HCT116 (cell line): ENCODE measurements around the gene CHRNB1. TPM values are rescaled to one million over a fixed set of nuclear protein-coding genes. Genes with fewer than 3 reads are reported as not detected.

Experiments
- ATAC-seq: fragments of 200-7000 bp; cut with Tn5 transposase; 2 replicates; pipeline ENCODE4 v1.9.1; 2020; ENCODE audit warnings: mild to moderate bottlenecking, moderate library complexity
- BruUV-seq: library from RNA; stranded (reverse); fragments of 400-500 nt; replicated peaks from 2 replicates; lab custom pipeline; 2021; lab: Mats Ljungman, UMichigan
- CTCF ChIA-PET: fragments of 300-600 bp; sonication (Branson Sonifier 250); formaldehyde crosslinking; loops from one replicate; lab custom pipeline; 2021; ENCODE audit warnings: antibody characterized with exemption; lab: Charles Lee
- POLR2A ChIA-PET: fragments of 300-600, 350-600 bp; sonication (Branson Sonifier 250); formaldehyde crosslinking; loops from one replicate; lab custom pipeline; 2021; ENCODE audit warnings: antibody characterized with exemption; lab: Charles Lee
- RAD21 ChIA-PET, 2 experiments: fragments of 300-600 bp; sonication (Branson Sonifier 250); formaldehyde crosslinking; loops; one replicate each; lab custom pipeline; 2023; ENCODE audit warnings: low total read pairs in 2 of 2; ENCODE audit not compliant: uncharacterized antibody in 2 of 2, unreplicated experiment in 2 of 2, low non-redundant PET in 1 of 2; lab: Charles Lee
- DNase-seq: peaks from one replicate; pipeline ENCODE4 v3.0.0-alpha.2; 2010; ENCODE audit warnings: low read depth, low spot score
- H2AFZ ChIP-seq: fragments of 200-600 bp; shearing (Covaris generic), sonication (generic); 2 replicates; pipeline ENCODE4 v1.6.1; 2017; ENCODE audit warnings: low read depth, mixed run types, mixed read lengths, antibody characterized with exemption, low read length; ENCODE audit not compliant: poor library complexity, severe bottlenecking
- H3K27ac ChIP-seq: 2 replicates; pipeline ENCODE4 v1.5.1; 2012; ENCODE audit warnings: low read depth, low read length
- H3K27me3 ChIP-seq: fragments of 200-600 bp; sonication (generic); 2 replicates; pipeline ENCODE4 v1.6.1; 2016; ENCODE audit warnings: mixed run types, low read length, mixed read lengths; ENCODE audit not compliant: insufficient read depth
- H3K36me3 ChIP-seq, 2 experiments: fragments of 200-500 bp in 1 of 2; fragments of 200-600 bp in 1 of 2; sonication (Bioruptor generic) in 1 of 2; sonication (generic) in 1 of 2; 2 replicates each; pipeline versions ENCODE4 v1.5.1 to v1.6.1; 2014 to 2016; ENCODE audit warnings: low read length in 2 of 2, inconsistent platforms in 1 of 2, mixed read lengths in 1 of 2, mixed run types in 1 of 2; ENCODE audit not compliant: insufficient read depth in 2 of 2, control insufficient read depth in 1 of 2
- H3K4me1 ChIP-seq, 2 experiments: fragments of 200-600 bp in 1 of 2; sonication (generic) in 1 of 2; 2 replicates each; pipeline versions ENCODE4 v1.5.1 to v1.6.1; 2012 to 2017; ENCODE audit warnings: low read length in 2 of 2, inconsistent platforms in 1 of 2, mild to moderate bottlenecking in 1 of 2, mixed read lengths in 1 of 2, mixed run types in 1 of 2, moderate library complexity in 1 of 2; ENCODE audit not compliant: insufficient read depth in 2 of 2, control insufficient read depth in 1 of 2
- H3K4me2 ChIP-seq: fragments of 200-600 bp; sonication (generic); 2 replicates; pipeline ENCODE4 v1.6.1; 2017; ENCODE audit warnings: mixed run types, low read length, mixed read lengths
- H3K4me3 ChIP-seq, 2 experiments: fragments of 200-600 bp in 1 of 2; sonication (generic) in 1 of 2; replicated peaks in 1 of 2; 2 replicates each; pipeline ENCODE4 v1.5.1; 2011 to 2016; ENCODE audit warnings: low read length in 2 of 2, control low read depth in 1 of 2, low read depth in 1 of 2, mild to moderate bottlenecking in 1 of 2, mixed read lengths in 1 of 2, mixed run types in 1 of 2
- H3K79me2 ChIP-seq: fragments of 200-600 bp; sonication (generic); 2 replicates; pipeline ENCODE4 v1.6.1; 2017; ENCODE audit warnings: mild to moderate bottlenecking, mixed run types, low read length, moderate library complexity, mixed read lengths; ENCODE audit not compliant: insufficient read depth
- H3K9ac ChIP-seq: fragments of 200-600 bp; sonication (generic); 2 replicates; pipeline ENCODE4 v1.6.1; 2016; ENCODE audit warnings: low read length, mixed read lengths
- H3K9me2 ChIP-seq: fragments of 200-600 bp; sonication (generic), shearing (Covaris generic); 2 replicates; pipeline ENCODE4 v1.6.1; 2017; ENCODE audit warnings: mixed run types, mild to moderate bottlenecking, moderate library complexity; ENCODE audit not compliant: insufficient read depth
- H3K9me3 ChIP-seq, 2 experiments: fragments of 200-500 bp in 1 of 2; fragments of 200-600 bp in 1 of 2; sonication (Bioruptor generic) in 1 of 2; sonication (generic) in 1 of 2; 2 replicates each; pipeline ENCODE4 v1.6.1; 2014 to 2017; ENCODE audit warnings: low read length in 2 of 2, mixed read lengths in 2 of 2, inconsistent platforms in 1 of 2, low read depth in 1 of 2, mild to moderate bottlenecking in 1 of 2, mixed run types in 1 of 2, moderate library complexity in 1 of 2; ENCODE audit not compliant: control insufficient read depth in 1 of 2, insufficient read depth in 1 of 2
- H4K20me1 ChIP-seq: fragments of 200-600 bp; sonication (generic), shearing (Covaris generic); 2 replicates; pipeline ENCODE4 v1.6.1; 2017; ENCODE audit warnings: mixed run types, mild to moderate bottlenecking, moderate library complexity; ENCODE audit not compliant: insufficient read depth
- CBX3 ChIP-seq: IDR thresholded peaks from 2 replicates; pipeline ENCODE4 v1.6.1; 2012; ENCODE audit warnings: low read depth
- ELF1 ChIP-seq: IDR thresholded peaks from 2 replicates; pipeline ENCODE4 v1.6.1; 2012; ENCODE audit warnings: low read depth, borderline replicate concordance
- EZH2phosphoT487 ChIP-seq: fragments of 200-600 bp; IDR thresholded peaks from 2 replicates; pipeline ENCODE4 v1.6.1; 2018; ENCODE audit warnings: antibody characterized with exemption, borderline replicate concordance
- FOSL1 ChIP-seq: IDR thresholded peaks from 2 replicates; pipeline ENCODE4 v1.6.1; 2012; ENCODE audit warnings: low read depth
- JUND ChIP-seq: IDR thresholded peaks from 2 replicates; pipeline ENCODE4 v1.6.1; 2012
- POLR2A ChIP-seq: IDR thresholded peaks from 2 replicates; pipeline ENCODE4 v1.7.0; 2011; ENCODE audit warnings: borderline replicate concordance; ENCODE audit not compliant: insufficient read depth, insufficient read length; ENCODE audit errors: extremely low read depth
- POLR2AphosphoS5 ChIP-seq: IDR thresholded peaks from 2 replicates; pipeline ENCODE4 v1.6.1; 2011; ENCODE audit warnings: mild to moderate bottlenecking, low read depth, low read length, moderate library complexity
- RAD21 ChIP-seq: IDR thresholded peaks from 2 replicates; pipeline ENCODE4 v1.6.1; 2012; ENCODE audit warnings: low read depth, mild to moderate bottlenecking
- SP1 ChIP-seq: IDR thresholded peaks from 2 replicates; pipeline ENCODE4 v1.6.1; 2012; ENCODE audit warnings: low read depth
- SRF ChIP-seq: IDR thresholded peaks from 2 replicates; pipeline ENCODE4 v1.6.1; 2012; ENCODE audit warnings: low read depth
- TCF7L2 ChIP-seq: IDR thresholded peaks from 2 replicates; pipeline ENCODE4 v1.7.0; 2011; ENCODE audit warnings: borderline replicate concordance, inconsistent platforms; ENCODE audit not compliant: insufficient read depth, insufficient read length; ENCODE audit errors: extremely low read depth
- YY1 ChIP-seq: IDR thresholded peaks from 2 replicates; pipeline ENCODE4 v1.6.1; 2011; ENCODE audit warnings: low read length, low read depth, moderate library complexity, mild to moderate bottlenecking; ENCODE audit not compliant: insufficient replicate concordance; ENCODE audit errors: extremely low read depth
- ZFX ChIP-seq: fragments of 450-650 bp; IDR thresholded peaks from 2 replicates; pipeline ENCODE4 v1.6.1; 2017
- ZNF274 ChIP-seq: fragments of 200-500 bp; sonication (Bioruptor generic); IDR thresholded peaks from 2 replicates; pipeline ENCODE4 v1.6.1; 2014; ENCODE audit warnings: mild to moderate bottlenecking, low read depth, low read length, inconsistent platforms
- intact Hi-C: fragments of 100-400 bp; cut with micrococcal nuclease; formaldehyde crosslinking; loops from 2 replicates; pipeline ENCODE4 v1.10.0; 2022
- total RNA-seq: library from RNA; stranded (reverse); gene quantifications from one replicate; pipeline ENCODE4 v1.2.1, GENCODE V29; 2021; ENCODE audit not compliant: unreplicated experiment
- TF ChIP-seq, protein P1 (sequence below): IDR thresholded peaks from 2 replicates; pipeline ENCODE4 v1.6.1; 2012
- TF ChIP-seq, protein P2 (sequence below): IDR thresholded peaks from 2 replicates; pipeline ENCODE4 v1.6.1; 2011; ENCODE audit warnings: mild to moderate bottlenecking, low read length, moderate library complexity; ENCODE audit not compliant: insufficient replicate concordance; ENCODE audit errors: extremely low read depth
- TF ChIP-seq, protein P3 (sequence below): IDR thresholded peaks from 2 replicates; pipeline ENCODE4 v1.6.1; 2012; ENCODE audit warnings: low read depth

Gene CHRNB1
- total RNA-seq, 1 experiment from 2014 or later, result 10.4 TPM

- BruUV-seq, result no TSS peak
- no peak overlapping the region for H3K4me2 ChIP-seq
- no peak overlapping the region for H3K27ac ChIP-seq
- H3K9ac ChIP-seq, result no peak overlapping the region
- intact Hi-C loops, result no loop called here
- DNase-seq (no peak), ATAC-seq (no peak)
- no peaks in the 10 kb centered on the region for H3K27me3 ChIP-seq
- H3K79me2 ChIP-seq, result no peaks in the 10 kb centered on the region
- no peak overlapping the region for H3K4me3 ChIP-seq
- no peaks in the 10 kb centered on the region for H3K9me3 ChIP-seq
- ChIA-PET RAD21 (no interaction called here), POLR2A (no interaction called here), CTCF (no interaction called here)
- peaks cover 0 to 3% of the 10 kb centered on the region in 2 experiments; a peak in 1 of 4 replicates for H3K4me1 ChIP-seq
- no peaks in the 10 kb centered on the region for H4K20me1 ChIP-seq
- H2AFZ ChIP-seq, result no peak overlapping the region
- H3K36me3 ChIP-seq, result peaks cover 3 to 6% of the 10 kb centered on the region in 2 experiments; a peak in 2 of 4 replicates
- TF ChIP-seq FOSL1, result no peak
- TF ChIP-seq ZFX, result no peak
- no peak for TF ChIP-seq ZNF274
- TF ChIP-seq EZH2phosphoT487, result no peak
- no peak for TF ChIP-seq POLR2A
- no peak for TF ChIP-seq SP1
- TF ChIP-seq JUND, result no peak
- TF ChIP-seq ELF1, result no peak
- TF ChIP-seq, protein P1, sequence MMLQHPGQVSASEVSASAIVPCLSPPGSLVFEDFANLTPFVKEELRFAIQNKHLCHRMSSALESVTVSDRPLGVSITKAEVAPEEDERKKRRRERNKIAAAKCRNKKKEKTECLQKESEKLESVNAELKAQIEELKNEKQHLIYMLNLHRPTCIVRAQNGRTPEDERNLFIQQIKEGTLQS, result no peak
- no peak for TF ChIP-seq SRF
- TF ChIP-seq POLR2AphosphoS5, result no peak
- TF ChIP-seq, protein P2, sequence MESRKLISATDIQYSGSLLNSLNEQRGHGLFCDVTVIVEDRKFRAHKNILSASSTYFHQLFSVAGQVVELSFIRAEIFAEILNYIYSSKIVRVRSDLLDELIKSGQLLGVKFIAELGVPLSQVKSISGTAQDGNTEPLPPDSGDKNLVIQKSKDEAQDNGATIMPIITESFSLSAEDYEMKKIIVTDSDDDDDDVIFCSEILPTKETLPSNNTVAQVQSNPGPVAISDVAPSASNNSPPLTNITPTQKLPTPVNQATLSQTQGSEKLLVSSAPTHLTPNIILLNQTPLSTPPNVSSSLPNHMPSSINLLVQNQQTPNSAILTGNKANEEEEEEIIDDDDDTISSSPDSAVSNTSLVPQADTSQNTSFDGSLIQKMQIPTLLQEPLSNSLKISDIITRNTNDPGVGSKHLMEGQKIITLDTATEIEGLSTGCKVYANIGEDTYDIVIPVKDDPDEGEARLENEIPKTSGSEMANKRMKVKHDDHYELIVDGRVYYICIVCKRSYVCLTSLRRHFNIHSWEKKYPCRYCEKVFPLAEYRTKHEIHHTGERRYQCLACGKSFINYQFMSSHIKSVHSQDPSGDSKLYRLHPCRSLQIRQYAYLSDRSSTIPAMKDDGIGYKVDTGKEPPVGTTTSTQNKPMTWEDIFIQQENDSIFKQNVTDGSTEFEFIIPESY, result no peak
- TF ChIP-seq TCF7L2, result no peak
- no peak for TF ChIP-seq CBX3
- TF ChIP-seq YY1, result no peak
- no peak for TF ChIP-seq RAD21
- TF ChIP-seq, protein P3, sequence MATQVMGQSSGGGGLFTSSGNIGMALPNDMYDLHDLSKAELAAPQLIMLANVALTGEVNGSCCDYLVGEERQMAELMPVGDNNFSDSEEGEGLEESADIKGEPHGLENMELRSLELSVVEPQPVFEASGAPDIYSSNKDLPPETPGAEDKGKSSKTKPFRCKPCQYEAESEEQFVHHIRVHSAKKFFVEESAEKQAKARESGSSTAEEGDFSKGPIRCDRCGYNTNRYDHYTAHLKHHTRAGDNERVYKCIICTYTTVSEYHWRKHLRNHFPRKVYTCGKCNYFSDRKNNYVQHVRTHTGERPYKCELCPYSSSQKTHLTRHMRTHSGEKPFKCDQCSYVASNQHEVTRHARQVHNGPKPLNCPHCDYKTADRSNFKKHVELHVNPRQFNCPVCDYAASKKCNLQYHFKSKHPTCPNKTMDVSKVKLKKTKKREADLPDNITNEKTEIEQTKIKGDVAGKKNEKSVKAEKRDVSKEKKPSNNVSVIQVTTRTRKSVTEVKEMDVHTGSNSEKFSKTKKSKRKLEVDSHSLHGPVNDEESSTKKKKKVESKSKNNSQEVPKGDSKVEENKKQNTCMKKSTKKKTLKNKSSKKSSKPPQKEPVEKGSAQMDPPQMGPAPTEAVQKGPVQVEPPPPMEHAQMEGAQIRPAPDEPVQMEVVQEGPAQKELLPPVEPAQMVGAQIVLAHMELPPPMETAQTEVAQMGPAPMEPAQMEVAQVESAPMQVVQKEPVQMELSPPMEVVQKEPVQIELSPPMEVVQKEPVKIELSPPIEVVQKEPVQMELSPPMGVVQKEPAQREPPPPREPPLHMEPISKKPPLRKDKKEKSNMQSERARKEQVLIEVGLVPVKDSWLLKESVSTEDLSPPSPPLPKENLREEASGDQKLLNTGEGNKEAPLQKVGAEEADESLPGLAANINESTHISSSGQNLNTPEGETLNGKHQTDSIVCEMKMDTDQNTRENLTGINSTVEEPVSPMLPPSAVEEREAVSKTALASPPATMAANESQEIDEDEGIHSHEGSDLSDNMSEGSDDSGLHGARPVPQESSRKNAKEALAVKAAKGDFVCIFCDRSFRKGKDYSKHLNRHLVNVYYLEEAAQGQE, result no peak
- H3K9me2 ChIP-seq, result no peaks in the 10 kb centered on the region
These were observed 33.5 kb upstream of the CHRNB1 start for GRCh38 chr17:7411427-7411750.
